AG08396 (cell line): Measurements from ENCODE around the gene SLFN5.
A peak's percentile ranks its signal among the peaks of the same experiment; 100 is the strongest.
"Not testable (repeated sequence)": the region's sequence is repeated elsewhere in the genome, so short reads cannot be mapped to it uniquely, and the experiment has no call there.

Experiments used
- DNase-seq: peaks from one replicate; pipeline ENCODE4 v3.0.0; 2012; ENCODE audit warnings: low spot score, mixed read lengths

SLFN5 gene

GRCh38 chr17:35242805-35243560 lies at the start of gene SLFN5:
SLFN5 (plus strand) TSS chr17:35243072; CDS start chr17:35258691, 15,619 bp downstream.
- peak; percentile 95 for DNase-seq

GRCh38 chr17:35194001-35194400 lies 48.9 kb upstream of the SLFN5 start, which contains the start of gene SLC35G3:
SLC35G3 (minus strand) TSS chr17:35194393; CDS start chr17:35194307, 86 bp downstream.
- DNase-seq = not testable (repeated sequence)

GRCh38 chr17:35195062-35195461 lies 47.8 kb upstream of the SLFN5 start:
- DNase-seq = not testable (repeated sequence)

GRCh38 chr17:35202582-35202981 lies 40.3 kb upstream of the SLFN5 start:
- DNase-seq = not testable (repeated sequence)

- DNase-seq = no peak
Observed at GRCh38 chr17:35210741-35211140, 32.1 kb upstream of the SLFN5 start.

- no peak for DNase-seq
Observed at GRCh38 chr17:35212668-35213067, 30.2 kb upstream of the SLFN5 start.

GRCh38 chr17:35213412-35213940 lies 29.4 kb upstream of the SLFN5 start:
- DNase-seq = no peak

- no peak for DNase-seq
Observed at GRCh38 chr17:35214192-35214591, 28.7 kb upstream of the SLFN5 start.

GRCh38 chr17:35214631-35215273 lies 28.1 kb upstream of the SLFN5 start:
- DNase-seq = no peak

- no peak for DNase-seq
Observed at GRCh38 chr17:35217107-35217506, 25.8 kb upstream of the SLFN5 start.

- no peak for DNase-seq
Observed at GRCh38 chr17:35218915-35219314, 24.0 kb upstream of the SLFN5 start.

GRCh38 chr17:35222452-35222851 lies 20.4 kb upstream of the SLFN5 start:
- no peak for DNase-seq

- no peak for DNase-seq
Observed at GRCh38 chr17:35224436-35224835, 18.4 kb upstream of the SLFN5 start.

GRCh38 chr17:35227546-35227945 lies 15.3 kb upstream of the SLFN5 start:
- DNase-seq = no peak

GRCh38 chr17:35229638-35230037 lies 13.2 kb upstream of the SLFN5 start:
- DNase-seq = no peak

GRCh38 chr17:35234315-35234714 lies 8.6 kb upstream of the SLFN5 start:
- not testable (repeated sequence) for DNase-seq

GRCh38 chr17:35235289-35235688 lies 7.6 kb upstream of the SLFN5 start:
- DNase-seq = no peak

- DNase-seq = no peak
Observed at GRCh38 chr17:35235917-35236316, 7.0 kb upstream of the SLFN5 start.

- DNase-seq = no peak
Observed at GRCh38 chr17:35236821-35237220, 6.1 kb upstream of the SLFN5 start.

- peak; percentile 62 for DNase-seq
Observed at GRCh38 chr17:35238821-35239220, 4.1 kb upstream of the SLFN5 start.

GRCh38 chr17:35239823-35240222 lies 3.0 kb upstream of the SLFN5 start:
- DNase-seq = no peak

- DNase-seq = no peak
Observed at GRCh38 chr17:35240861-35241260, 2.0 kb upstream of the SLFN5 start.

GRCh38 chr17:35241520-35241919 lies 1.4 kb upstream of the SLFN5 start:
- DNase-seq = no peak
